Nephron progenitor cell (in vitro differentiated cells): ENCODE results near the gene SLC35E1.

Source experiments
- DNase-seq: peaks from one replicate; pipeline ENCODE4 v3.0.0; 2021
- H3K27ac Mint-ChIP-seq: 2 replicates; pipeline ENCODE4 v1.8.0; 2021; ENCODE audit warnings: mild to moderate bottlenecking, moderate library complexity, mixed read lengths
- H3K27me3 Mint-ChIP-seq: 2 replicates; pipeline ENCODE4 v1.8.0; 2021; ENCODE audit warnings: mild to moderate bottlenecking, low read depth, mixed read lengths; ENCODE audit not compliant: poor library complexity
- H3K36me3 Mint-ChIP-seq: 2 replicates; pipeline ENCODE4 v1.8.0; 2021; ENCODE audit warnings: low read depth, mixed read lengths
- H3K4me1 Mint-ChIP-seq: 2 replicates; pipeline ENCODE4 v1.8.0; 2021; ENCODE audit warnings: mixed read lengths
- H3K4me3 Mint-ChIP-seq: 2 replicates; pipeline ENCODE4 v1.8.0; 2021; ENCODE audit warnings: mild to moderate bottlenecking, moderate library complexity, mixed read lengths
- H3K9me3 Mint-ChIP-seq: 2 replicates; pipeline ENCODE4 v1.8.0; 2021; ENCODE audit warnings: mild to moderate bottlenecking, moderate library complexity, mixed read lengths
- CTCF ChIP-seq: fragments of 200-600 bp; sonication (generic); IDR thresholded peaks from 2 replicates; pipeline ENCODE4 v1.5.0; 2021; ENCODE audit warnings: antibody characterized with exemption

The SLC35E1 gene

GRCh38 chr19:16569609-16570320, 2.5 kb downstream of the SLC35E1 start:
- no peak for DNase-seq
- no peak for TF ChIP-seq CTCF
- Mint-ChIP-seq H3K27me3 (no peaks in the 10 kb centered on the region), H3K9me3 (no peaks in the 10 kb centered on the region), H3K4me3 (peak overlapping the region; percentile 50), H3K27ac (peak overlapping the region; percentile 42), H3K4me1 (peaks cover 42% of the 10 kb centered on the region), H3K36me3 (peaks cover 20% of the 10 kb centered on the region)

- peaks cover 38% of the 10 kb centered on the region for H3K36me3 Mint-ChIP-seq
Observed at GRCh38 chr19:16566702-16567101, 5.5 kb downstream of the SLC35E1 start.

GRCh38 chr19:16566161-16566560, 6.1 kb downstream of the SLC35E1 start:
- no peak for DNase-seq
- no peaks in the 10 kb centered on the region for H3K27me3 Mint-ChIP-seq
- peaks cover 16% of the 10 kb centered on the region for H3K4me1 Mint-ChIP-seq
- H3K36me3 Mint-ChIP-seq, result peaks cover 43% of the 10 kb centered on the region
- H3K9me3 Mint-ChIP-seq, result no peaks in the 10 kb centered on the region
- H3K27ac Mint-ChIP-seq, result no peak overlapping the region
- no peak for TF ChIP-seq CTCF
- H3K4me3 Mint-ChIP-seq, result no peak overlapping the region

More at GRCh38 chr19:16566702-16567101, 5.5 kb downstream of the SLC35E1 start:
- H3K4me1 Mint-ChIP-seq, result peaks cover 21% of the 10 kb centered on the region
- DNase-seq, result no peak
- H3K9me3 Mint-ChIP-seq, result no peaks in the 10 kb centered on the region
- no peak overlapping the region for H3K27ac Mint-ChIP-seq
- H3K4me3 Mint-ChIP-seq, result no peak overlapping the region
- H3K27me3 Mint-ChIP-seq, result no peaks in the 10 kb centered on the region
- no peak for TF ChIP-seq CTCF

GRCh38 chr19:16564842-16565241, 7.4 kb downstream of the SLC35E1 start:
- H3K36me3 Mint-ChIP-seq, result peaks cover 50% of the 10 kb centered on the region
- no peak overlapping the region for H3K4me3 Mint-ChIP-seq
- peaks cover 5% of the 10 kb centered on the region for H3K4me1 Mint-ChIP-seq
- no peak for TF ChIP-seq CTCF
- no peaks in the 10 kb centered on the region for H3K9me3 Mint-ChIP-seq
- no peak for DNase-seq
- no peak overlapping the region for H3K27ac Mint-ChIP-seq
- no peaks in the 10 kb centered on the region for H3K27me3 Mint-ChIP-seq

GRCh38 chr19:16562608-16563025, 9.6 kb downstream of the SLC35E1 start:
- no peak for DNase-seq
- H3K4me1 Mint-ChIP-seq, result no peaks in the 10 kb centered on the region
- TF ChIP-seq CTCF, result no peak
- H3K9me3 Mint-ChIP-seq, result no peaks in the 10 kb centered on the region
- H3K36me3 Mint-ChIP-seq, result peaks cover 58% of the 10 kb centered on the region
- H3K27ac Mint-ChIP-seq, result no peak overlapping the region
- no peaks in the 10 kb centered on the region for H3K27me3 Mint-ChIP-seq
- H3K4me3 Mint-ChIP-seq, result no peak overlapping the region

- H3K9me3 Mint-ChIP-seq, result no peaks in the 10 kb centered on the region
Observed at GRCh38 chr19:16561382-16561781, 10.8 kb downstream of the SLC35E1 start.

More at GRCh38 chr19:16561382-16561781, 10.8 kb downstream of the SLC35E1 start:
- no peak for TF ChIP-seq CTCF
- H3K27ac Mint-ChIP-seq, result peak overlapping the region; percentile 22
- peaks cover 57% of the 10 kb centered on the region for H3K36me3 Mint-ChIP-seq
- no peaks in the 10 kb centered on the region for H3K27me3 Mint-ChIP-seq
- no peak overlapping the region for H3K4me3 Mint-ChIP-seq
- DNase-seq, result no peak
- no peaks in the 10 kb centered on the region for H3K4me1 Mint-ChIP-seq
